ENCODE results near the gene PCDH17. TPM values are rescaled to one million over a fixed set of nuclear protein-coding genes. Genes with fewer than 3 reads are reported as not detected.

The PCDH17 gene, protein sequence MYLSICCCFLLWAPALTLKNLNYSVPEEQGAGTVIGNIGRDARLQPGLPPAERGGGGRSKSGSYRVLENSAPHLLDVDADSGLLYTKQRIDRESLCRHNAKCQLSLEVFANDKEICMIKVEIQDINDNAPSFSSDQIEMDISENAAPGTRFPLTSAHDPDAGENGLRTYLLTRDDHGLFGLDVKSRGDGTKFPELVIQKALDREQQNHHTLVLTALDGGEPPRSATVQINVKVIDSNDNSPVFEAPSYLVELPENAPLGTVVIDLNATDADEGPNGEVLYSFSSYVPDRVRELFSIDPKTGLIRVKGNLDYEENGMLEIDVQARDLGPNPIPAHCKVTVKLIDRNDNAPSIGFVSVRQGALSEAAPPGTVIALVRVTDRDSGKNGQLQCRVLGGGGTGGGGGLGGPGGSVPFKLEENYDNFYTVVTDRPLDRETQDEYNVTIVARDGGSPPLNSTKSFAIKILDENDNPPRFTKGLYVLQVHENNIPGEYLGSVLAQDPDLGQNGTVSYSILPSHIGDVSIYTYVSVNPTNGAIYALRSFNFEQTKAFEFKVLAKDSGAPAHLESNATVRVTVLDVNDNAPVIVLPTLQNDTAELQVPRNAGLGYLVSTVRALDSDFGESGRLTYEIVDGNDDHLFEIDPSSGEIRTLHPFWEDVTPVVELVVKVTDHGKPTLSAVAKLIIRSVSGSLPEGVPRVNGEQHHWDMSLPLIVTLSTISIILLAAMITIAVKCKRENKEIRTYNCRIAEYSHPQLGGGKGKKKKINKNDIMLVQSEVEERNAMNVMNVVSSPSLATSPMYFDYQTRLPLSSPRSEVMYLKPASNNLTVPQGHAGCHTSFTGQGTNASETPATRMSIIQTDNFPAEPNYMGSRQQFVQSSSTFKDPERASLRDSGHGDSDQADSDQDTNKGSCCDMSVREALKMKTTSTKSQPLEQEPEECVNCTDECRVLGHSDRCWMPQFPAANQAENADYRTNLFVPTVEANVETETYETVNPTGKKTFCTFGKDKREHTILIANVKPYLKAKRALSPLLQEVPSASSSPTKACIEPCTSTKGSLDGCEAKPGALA (N-terminal part only)
- not detected for total RNA-seq

DNA sequence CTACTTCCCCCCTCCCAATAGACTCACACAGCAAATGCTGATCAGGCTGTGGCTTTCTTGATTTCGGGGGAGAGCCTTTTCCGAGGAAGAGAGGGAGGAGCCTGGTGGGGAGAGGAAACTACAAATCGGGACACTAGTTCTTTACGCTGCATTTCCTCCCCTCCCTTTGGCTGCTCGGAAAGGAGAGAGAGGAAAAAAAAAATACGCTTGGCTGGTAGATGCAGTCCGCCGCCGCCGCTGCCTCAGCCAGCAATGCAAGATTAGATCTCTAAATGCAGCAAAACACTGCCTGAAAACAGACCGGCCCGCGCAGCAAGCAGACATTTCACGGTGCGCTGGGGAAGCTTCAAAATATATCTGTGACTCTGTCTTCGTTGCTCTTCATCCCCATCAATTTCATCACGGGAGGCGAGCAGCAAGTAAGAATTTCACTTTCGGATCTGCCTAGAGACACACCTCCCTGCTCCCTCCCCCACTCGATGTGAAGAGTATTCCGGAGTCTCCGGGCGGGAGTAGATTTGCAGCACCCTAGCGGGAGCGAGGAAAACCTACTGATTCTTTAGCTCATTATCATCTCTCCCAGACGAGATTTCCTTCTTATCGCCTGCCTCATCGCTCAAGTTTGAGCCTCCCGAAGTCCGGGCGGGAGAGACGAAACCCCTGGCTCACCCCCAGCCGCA, at the start of gene PCDH17:
Gene PCDH17, plus strand, starts transcription at position 149 of the 680 bp plus-strand sequence. CDS start 803 bp downstream, outside the sequence.
- peak within 1 kb of the TSS; percentile 58 for H3K4me3 Mint-ChIP-seq
- peaks cover 17% of the 10 kb centered on the region for H3K4me1 Mint-ChIP-seq
- DNase-seq: no peak
- H3K9me3 Mint-ChIP-seq (ENCODE audit: low read depth): no peaks in the 10 kb centered on the region
- no peak for ATAC-seq
- H3K36me3 Mint-ChIP-seq: peaks cover 13% of the 10 kb centered on the region
- H3K27me3 Mint-ChIP-seq: peaks cover 67% of the 10 kb centered on the region
- CTCF ChIA-PET: no interaction called here
- H3K27ac Mint-ChIP-seq: peak within 1 kb of the TSS; percentile 49

DNA sequence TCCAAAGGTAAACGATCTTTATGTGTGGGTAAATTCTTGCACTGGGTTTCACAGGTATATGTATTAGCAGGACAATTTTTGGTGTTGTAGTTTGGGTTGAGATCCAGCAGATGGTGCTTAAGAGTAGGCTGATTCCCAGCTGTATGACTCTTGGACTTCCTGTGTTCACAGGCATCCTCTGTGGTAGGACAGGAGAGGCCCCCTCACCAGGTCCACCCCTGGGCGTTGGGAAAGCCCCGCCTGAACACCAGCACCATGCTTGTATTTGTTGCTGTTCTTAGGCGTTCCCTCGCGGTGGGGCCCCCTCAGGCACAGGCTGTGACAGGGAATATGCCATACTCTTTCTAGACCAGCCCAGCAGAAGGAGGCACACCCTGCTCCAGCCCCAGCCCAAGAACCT, 49.5 kb upstream of the PCDH17 start:
- ATAC-seq (no peak), DNase-seq (no peak)
- no peak overlapping the region for H3K27ac Mint-ChIP-seq
- no peak overlapping the region for H3K4me3 Mint-ChIP-seq
- H3K4me1 Mint-ChIP-seq: no peaks in the 10 kb centered on the region
- peaks cover 6% of the 10 kb centered on the region for H3K9me3 Mint-ChIP-seq (ENCODE audit: low read depth)
- no peaks in the 10 kb centered on the region for H3K27me3 Mint-ChIP-seq
- CTCF ChIA-PET: no interaction called here
- H3K36me3 Mint-ChIP-seq: no peaks in the 10 kb centered on the region

DNA sequence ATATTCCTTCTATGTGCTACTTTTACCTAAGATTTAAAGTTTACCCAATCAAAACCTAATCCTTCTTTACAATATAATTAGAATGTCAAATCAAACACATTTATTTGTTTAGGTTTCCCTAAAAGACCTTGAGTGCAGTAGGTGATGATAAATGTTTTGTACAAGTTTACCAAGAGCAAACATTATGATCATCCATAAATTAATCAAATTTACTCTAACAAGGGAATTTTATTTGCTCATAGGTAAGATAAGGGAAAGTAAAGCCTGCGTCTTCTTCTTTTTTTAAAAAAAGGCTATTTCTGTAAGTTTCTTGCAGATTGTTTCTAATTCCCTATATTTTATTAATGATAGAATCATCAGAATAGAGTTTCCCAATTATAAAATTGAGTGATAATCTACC, 48.0 kb upstream of the PCDH17 start:
- Mint-ChIP-seq H3K4me1 (no peaks in the 10 kb centered on the region), H3K36me3 (no peaks in the 10 kb centered on the region), H3K27ac (no peak overlapping the region), H3K27me3 (no peaks in the 10 kb centered on the region), H3K9me3 (ENCODE audit: low read depth) (peaks cover 2% of the 10 kb centered on the region), H3K4me3 (no peak overlapping the region)
- ATAC-seq (no peak), DNase-seq (no peak)
- CTCF ChIA-PET: no interaction called here

DNA sequence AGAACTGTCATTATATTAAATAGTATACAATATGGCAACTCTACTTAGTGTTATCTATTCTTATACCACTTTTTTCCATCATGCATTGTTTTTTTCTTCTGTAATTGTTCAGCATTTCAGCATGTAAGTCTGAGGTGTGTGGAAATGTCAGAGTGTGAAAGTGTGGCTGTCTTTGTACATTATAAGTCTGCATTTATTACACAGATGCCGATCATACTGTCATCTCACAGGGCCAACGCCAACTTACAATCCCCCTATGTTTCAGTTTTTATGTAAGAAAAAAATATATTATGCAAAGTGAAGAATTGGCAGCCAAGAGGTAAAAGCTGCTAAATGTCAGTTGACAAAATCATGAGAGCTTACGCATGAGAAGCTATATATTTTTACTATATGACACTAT, 42.9 kb upstream of the PCDH17 start:
- no peak for DNase-seq
- H3K4me3 Mint-ChIP-seq: no peak overlapping the region
- no peak for ATAC-seq
- CTCF ChIA-PET: no interaction called here
- peaks cover 5% of the 10 kb centered on the region for H3K9me3 Mint-ChIP-seq (ENCODE audit: low read depth)
- H3K36me3 Mint-ChIP-seq: no peaks in the 10 kb centered on the region
- no peaks in the 10 kb centered on the region for H3K4me1 Mint-ChIP-seq
- no peak overlapping the region for H3K27ac Mint-ChIP-seq
- no peaks in the 10 kb centered on the region for H3K27me3 Mint-ChIP-seq

DNA sequence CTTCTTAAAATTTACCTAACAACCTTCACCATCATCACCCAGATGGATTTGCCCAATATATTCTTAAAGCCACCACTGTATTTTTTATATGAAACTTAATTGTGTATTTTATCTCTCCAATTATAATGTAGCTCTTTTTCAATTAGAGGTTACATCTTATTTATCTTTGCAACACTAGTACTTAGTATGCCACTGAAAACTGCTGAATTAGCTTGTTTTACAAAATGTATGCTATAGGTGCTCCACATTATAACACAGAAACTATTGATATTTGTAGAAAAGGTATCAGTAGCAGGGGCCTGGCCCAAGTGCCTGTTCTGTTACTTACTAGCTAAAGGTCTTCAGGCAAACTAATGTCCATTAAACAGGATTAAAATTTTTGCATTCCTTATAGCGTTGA, 35.8 kb upstream of the PCDH17 start:
- no peak for DNase-seq
- CTCF ChIA-PET: no interaction called here

DNA sequence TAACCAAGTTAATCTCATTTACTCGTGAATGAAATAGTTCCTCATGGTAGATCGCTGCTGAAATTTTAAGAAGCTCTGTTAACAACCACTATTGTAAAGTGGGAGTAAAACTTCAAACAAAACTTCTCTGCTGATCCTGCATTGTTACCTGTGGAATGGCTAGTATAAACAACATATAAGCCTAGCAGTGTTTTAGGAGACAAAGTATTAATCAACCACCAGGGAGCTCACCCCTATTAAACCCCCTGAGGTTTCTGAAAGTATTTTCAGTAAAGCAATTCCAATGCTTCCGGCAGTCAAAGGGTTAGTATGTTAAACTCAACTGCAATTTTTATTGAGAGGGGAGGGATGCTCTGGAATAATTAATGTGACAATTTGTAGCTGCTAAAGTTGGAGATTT, 30.0 kb upstream of the PCDH17 start:
- H3K4me3 Mint-ChIP-seq: no peak overlapping the region
- no peak for DNase-seq
- no peaks in the 10 kb centered on the region for H3K27me3 Mint-ChIP-seq
- H3K4me1 Mint-ChIP-seq: no peaks in the 10 kb centered on the region
- ATAC-seq: no peak
- H3K27ac Mint-ChIP-seq: no peak overlapping the region
- no peaks in the 10 kb centered on the region for H3K36me3 Mint-ChIP-seq
- CTCF ChIA-PET: interaction anchor here (1.3 kb wide), 1 partner anchor 23 kb away, joined by 4 read pairs; no protein-coding TSS in a partner anchor
- peaks cover 5% of the 10 kb centered on the region for H3K9me3 Mint-ChIP-seq (ENCODE audit: low read depth)

More for the DNA sequence above, 35.8 kb upstream of the PCDH17 start:
- ATAC-seq: no peak
- peaks cover 5% of the 10 kb centered on the region for H3K9me3 Mint-ChIP-seq (ENCODE audit: low read depth)
- H3K4me1 Mint-ChIP-seq: no peaks in the 10 kb centered on the region
- H3K36me3 Mint-ChIP-seq: no peaks in the 10 kb centered on the region
- H3K4me3 Mint-ChIP-seq: no peak overlapping the region
- H3K27me3 Mint-ChIP-seq: no peaks in the 10 kb centered on the region
- no peak overlapping the region for H3K27ac Mint-ChIP-seq

DNA sequence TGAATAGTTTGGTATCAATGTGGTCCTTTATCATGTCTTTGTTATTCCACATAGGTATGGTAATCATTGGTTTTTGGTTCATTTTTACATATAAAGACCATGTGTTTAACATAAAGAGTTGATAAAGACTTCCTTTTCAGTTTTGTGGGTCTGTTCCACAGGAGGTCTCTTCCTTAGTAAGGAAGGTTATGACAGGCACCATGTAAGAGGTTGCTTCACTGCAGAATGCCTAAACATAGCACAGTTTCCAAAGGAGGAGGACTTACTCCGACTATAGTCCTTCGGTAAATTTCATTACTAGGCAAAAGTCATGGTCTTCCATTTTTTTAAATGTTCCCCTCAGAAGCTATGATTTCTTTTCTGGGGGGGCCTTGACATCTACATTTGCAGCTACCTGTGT, 27.1 kb upstream of the PCDH17 start:
- Mint-ChIP-seq H3K27me3 (no peaks in the 10 kb centered on the region), H3K9me3 (ENCODE audit: low read depth) (no peaks in the 10 kb centered on the region), H3K4me3 (no peak overlapping the region), H3K36me3 (no peaks in the 10 kb centered on the region), H3K4me1 (no peaks in the 10 kb centered on the region), H3K27ac (no peak overlapping the region)
- ATAC-seq: no peak
- no peak for DNase-seq
- CTCF ChIA-PET: no interaction called here

DNA sequence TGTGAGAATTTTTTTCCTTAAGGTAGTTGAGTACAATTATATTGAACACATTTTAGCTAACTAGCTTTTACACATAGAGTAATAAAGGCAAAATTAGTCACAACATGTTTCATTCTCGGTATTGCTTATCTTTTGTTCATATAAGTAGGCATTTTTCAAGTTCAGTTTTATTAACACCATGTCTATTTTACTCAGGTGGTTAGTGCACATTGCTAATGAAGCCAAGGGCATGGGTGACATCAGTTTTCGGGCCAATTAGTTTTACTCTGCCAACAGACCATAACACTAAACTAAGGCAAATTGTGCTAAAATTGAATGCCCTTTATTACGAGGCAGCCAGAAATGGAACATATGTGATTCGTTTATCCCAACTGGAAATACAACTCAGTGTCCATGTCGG, 19.6 kb upstream of the PCDH17 start:
- DNase-seq (no peak), ATAC-seq (no peak)
- H3K9me3 Mint-ChIP-seq (ENCODE audit: low read depth): no peaks in the 10 kb centered on the region
- no peak overlapping the region for H3K4me3 Mint-ChIP-seq
- no peaks in the 10 kb centered on the region for H3K36me3 Mint-ChIP-seq
- no peak overlapping the region for H3K27ac Mint-ChIP-seq
- H3K4me1 Mint-ChIP-seq: no peaks in the 10 kb centered on the region
- CTCF ChIA-PET: no interaction called here
- H3K27me3 Mint-ChIP-seq: no peaks in the 10 kb centered on the region

DNA sequence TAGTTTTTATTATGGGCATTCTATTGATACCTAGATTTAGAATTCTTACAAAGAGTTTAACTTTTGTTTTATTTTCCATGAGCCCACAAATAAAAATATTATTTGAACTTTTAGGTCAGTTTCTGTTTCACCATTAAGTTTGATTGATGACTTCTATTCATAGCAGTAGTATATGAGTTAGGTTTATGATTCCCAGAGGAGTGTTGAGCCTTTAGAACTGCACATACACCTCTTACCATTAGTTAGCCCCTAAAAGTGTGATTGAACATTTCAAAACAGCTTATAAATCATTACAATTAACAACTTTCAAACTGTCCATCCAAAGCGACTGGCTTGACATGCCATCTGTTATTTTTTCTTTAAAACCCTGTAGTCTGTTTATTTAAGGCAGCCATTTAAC, 19.0 kb upstream of the PCDH17 start:
- CTCF ChIA-PET: no interaction called here
- H3K4me3 Mint-ChIP-seq: no peak overlapping the region

DNA sequence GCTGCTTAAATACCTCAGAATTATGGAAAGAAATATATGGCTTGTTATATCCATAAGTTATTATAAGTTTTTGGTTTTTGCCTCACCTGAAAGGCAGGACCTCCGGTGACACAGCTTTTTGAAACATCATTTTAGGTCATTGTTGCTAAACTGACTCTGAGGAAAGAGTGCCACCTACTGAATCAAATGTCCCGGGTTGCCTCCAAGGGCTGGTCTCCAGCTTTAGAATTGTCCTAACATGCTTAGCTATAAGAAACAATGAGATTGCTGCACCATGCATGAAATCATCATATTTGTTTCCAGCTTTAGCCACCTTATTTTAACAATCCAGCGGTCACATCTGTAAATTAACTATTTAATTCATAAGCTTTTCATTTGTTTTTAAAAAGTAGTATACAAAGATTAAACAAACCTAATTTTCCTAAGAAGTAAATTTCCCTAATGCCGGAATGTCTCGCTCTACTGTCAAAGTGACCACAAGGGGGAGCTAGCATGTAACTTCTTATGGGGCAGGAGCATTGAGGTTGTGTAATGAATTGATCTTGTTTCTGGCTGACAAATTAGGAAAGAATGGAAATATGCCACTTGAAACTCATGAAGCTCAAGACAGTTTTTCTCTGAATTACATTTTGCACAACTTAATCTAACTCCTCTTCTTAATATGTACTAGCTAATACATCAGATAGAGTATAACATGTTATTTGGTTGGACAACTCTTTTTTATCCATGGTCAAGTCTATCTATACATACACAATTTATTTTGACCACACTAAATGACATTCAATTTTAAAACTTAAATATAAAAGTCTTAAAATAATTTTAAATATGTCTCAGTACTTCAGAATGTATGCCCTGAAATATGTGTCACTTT, 6.7 kb upstream of the PCDH17 start:
- Mint-ChIP-seq H3K9me3 (ENCODE audit: low read depth) (no peaks in the 10 kb centered on the region), H3K4me3 (no peak overlapping the region), H3K36me3 (peaks cover 2% of the 10 kb centered on the region), H3K4me1 (peaks cover under 1% of the 10 kb centered on the region), H3K27ac (no peak overlapping the region), H3K27me3 (peaks cover 18% of the 10 kb centered on the region)
- CTCF ChIA-PET: interaction anchor here (0.6 to 1.6 kb wide), 6 partner anchors 10 to 1502 kb away, joined by 3 to 7 read pairs (median 4); no protein-coding TSS in a partner anchor
- ATAC-seq (no peak), DNase-seq (no peak)

More for the DNA sequence above, 19.0 kb upstream of the PCDH17 start:
- Mint-ChIP-seq H3K27me3 (no peaks in the 10 kb centered on the region), H3K36me3 (no peaks in the 10 kb centered on the region), H3K9me3 (ENCODE audit: low read depth) (no peaks in the 10 kb centered on the region), H3K4me1 (no peaks in the 10 kb centered on the region), H3K27ac (no peak overlapping the region)
- DNase-seq (no peak), ATAC-seq (no peak)

DNA sequence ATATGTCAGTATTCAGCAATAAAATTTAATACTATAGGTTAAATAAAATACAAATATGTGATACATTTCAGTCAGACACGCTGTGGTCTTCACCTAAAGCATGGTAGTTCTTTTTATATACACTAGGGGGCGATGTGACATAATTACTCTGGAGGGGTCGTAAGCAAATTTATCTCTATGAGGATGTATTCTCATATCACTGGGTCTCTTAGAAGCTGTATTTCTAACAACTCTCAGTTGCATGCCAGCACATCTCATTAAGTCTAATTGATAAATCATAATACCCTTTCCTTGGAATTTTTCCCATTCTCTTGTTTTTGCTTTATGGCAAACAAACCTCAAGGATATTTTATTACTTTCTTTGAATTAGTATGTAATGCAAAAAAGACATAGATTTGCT, 3.9 kb upstream of the PCDH17 start:
- H3K4me1 Mint-ChIP-seq: peaks cover 17% of the 10 kb centered on the region
- peaks cover 46% of the 10 kb centered on the region for H3K27me3 Mint-ChIP-seq
- CTCF ChIA-PET: no interaction called here
- no peak overlapping the region for H3K4me3 Mint-ChIP-seq
- no peak for ATAC-seq
- DNase-seq: no peak
- H3K27ac Mint-ChIP-seq: no peak overlapping the region
- no peaks in the 10 kb centered on the region for H3K9me3 Mint-ChIP-seq (ENCODE audit: low read depth)
- peaks cover 6% of the 10 kb centered on the region for H3K36me3 Mint-ChIP-seq

DNA sequence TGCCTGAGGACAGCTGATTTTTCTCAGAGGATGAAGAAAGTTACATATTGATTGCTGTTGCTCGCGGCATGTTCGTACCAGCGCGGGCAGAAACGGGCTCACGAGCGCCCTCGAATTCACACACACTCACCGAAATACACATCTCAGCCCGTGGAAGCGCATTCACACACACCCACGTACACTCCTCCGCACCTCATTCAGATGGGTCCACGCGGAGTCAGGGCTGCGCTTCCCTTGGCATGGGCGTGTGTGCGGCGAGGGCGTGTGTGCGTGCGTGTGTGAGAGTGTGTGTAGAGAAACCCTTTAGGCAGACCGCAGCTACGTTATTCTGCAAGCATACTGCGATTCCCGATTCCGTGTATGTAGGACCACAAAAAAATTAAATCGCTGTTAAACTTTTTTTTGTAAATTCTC, 2.1 kb upstream of the PCDH17 start:
- DNase-seq (no peak), ATAC-seq (no peak)
- H3K4me3 Mint-ChIP-seq: no peak overlapping the region
- H3K9me3 Mint-ChIP-seq (ENCODE audit: low read depth): no peaks in the 10 kb centered on the region
- peaks cover 13% of the 10 kb centered on the region for H3K36me3 Mint-ChIP-seq
- peaks cover 62% of the 10 kb centered on the region for H3K27me3 Mint-ChIP-seq
- H3K27ac Mint-ChIP-seq: no peak overlapping the region
- CTCF ChIA-PET: no interaction called here
- H3K4me1 Mint-ChIP-seq: peaks cover 17% of the 10 kb centered on the region
